Progenitor cell of endocrine pancreas (in vitro differentiated cells): ENCODE data around the gene KIR3DL1. TPM values are rescaled to one million over a fixed set of nuclear protein-coding genes. Genes with fewer than 3 reads are reported as not detected.
"Not testable (repeated sequence)": the region's sequence is repeated elsewhere in the genome, so short reads cannot be mapped to it uniquely, and the experiment has no call there.

Experiments
- DNase-seq: peaks from one replicate; pipeline ENCODE4 v3.0.0; 2021; ENCODE audit warnings: low spot score; ENCODE audit not compliant: unreplicated experiment
- H3K27ac Mint-ChIP-seq: 2 replicates; pipeline ENCODE4 v1.8.0; 2021; ENCODE audit warnings: mild to moderate bottlenecking, moderate library complexity, mixed read lengths
- H3K27me3 Mint-ChIP-seq: 2 replicates; pipeline ENCODE4 v1.8.0; 2021; ENCODE audit warnings: mixed read lengths
- H3K36me3 Mint-ChIP-seq: 2 replicates; pipeline ENCODE4 v1.8.0; 2022; ENCODE audit warnings: mixed read lengths; ENCODE audit not compliant: insufficient read depth
- H3K4me1 Mint-ChIP-seq: 2 replicates; pipeline ENCODE4 v1.8.0; 2021; ENCODE audit warnings: low read depth, mixed read lengths
- H3K4me3 Mint-ChIP-seq: 2 replicates; pipeline ENCODE4 v1.8.0; 2021; ENCODE audit warnings: low read depth, mild to moderate bottlenecking, moderate library complexity, mixed read lengths
- H3K9me3 Mint-ChIP-seq: 2 replicates; pipeline ENCODE4 v1.8.0; 2021; ENCODE audit warnings: low read depth, mixed read lengths
- total RNA-seq: library from RNA; stranded (reverse); gene quantifications from 2 replicates; pipeline ENCODE4 v1.2.1, GENCODE V29; 2021
- TF ChIP-seq, protein P1 (sequence below): fragments of 200-600 bp; sonication (generic); IDR thresholded peaks from one replicate; pipeline ENCODE4 v1.5.0; 2021; ENCODE audit warnings: antibody characterized with exemption, mild to moderate bottlenecking; ENCODE audit not compliant: unreplicated experiment

KIR3DL1 gene
- total RNA-seq, 1 donor from 2014 or later: not detected

GRCh38 chr19:54804101-54804500 lies 12.2 kb upstream of the KIR3DL1 start:
- no peak for DNase-seq
- Mint-ChIP-seq H3K4me3 (no peak overlapping the region), H3K27ac (no peak overlapping the region), H3K36me3 (peaks cover 1% of the 10 kb centered on the region), H3K27me3 (no peaks in the 10 kb centered on the region), H3K9me3 (peaks cover 58% of the 10 kb centered on the region), H3K4me1 (no peaks in the 10 kb centered on the region)
- TF ChIP-seq, protein P1, sequence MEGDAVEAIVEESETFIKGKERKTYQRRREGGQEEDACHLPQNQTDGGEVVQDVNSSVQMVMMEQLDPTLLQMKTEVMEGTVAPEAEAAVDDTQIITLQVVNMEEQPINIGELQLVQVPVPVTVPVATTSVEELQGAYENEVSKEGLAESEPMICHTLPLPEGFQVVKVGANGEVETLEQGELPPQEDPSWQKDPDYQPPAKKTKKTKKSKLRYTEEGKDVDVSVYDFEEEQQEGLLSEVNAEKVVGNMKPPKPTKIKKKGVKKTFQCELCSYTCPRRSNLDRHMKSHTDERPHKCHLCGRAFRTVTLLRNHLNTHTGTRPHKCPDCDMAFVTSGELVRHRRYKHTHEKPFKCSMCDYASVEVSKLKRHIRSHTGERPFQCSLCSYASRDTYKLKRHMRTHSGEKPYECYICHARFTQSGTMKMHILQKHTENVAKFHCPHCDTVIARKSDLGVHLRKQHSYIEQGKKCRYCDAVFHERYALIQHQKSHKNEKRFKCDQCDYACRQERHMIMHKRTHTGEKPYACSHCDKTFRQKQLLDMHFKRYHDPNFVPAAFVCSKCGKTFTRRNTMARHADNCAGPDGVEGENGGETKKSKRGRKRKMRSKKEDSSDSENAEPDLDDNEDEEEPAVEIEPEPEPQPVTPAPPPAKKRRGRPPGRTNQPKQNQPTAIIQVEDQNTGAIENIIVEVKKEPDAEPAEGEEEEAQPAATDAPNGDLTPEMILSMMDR: no peak

DNA sequence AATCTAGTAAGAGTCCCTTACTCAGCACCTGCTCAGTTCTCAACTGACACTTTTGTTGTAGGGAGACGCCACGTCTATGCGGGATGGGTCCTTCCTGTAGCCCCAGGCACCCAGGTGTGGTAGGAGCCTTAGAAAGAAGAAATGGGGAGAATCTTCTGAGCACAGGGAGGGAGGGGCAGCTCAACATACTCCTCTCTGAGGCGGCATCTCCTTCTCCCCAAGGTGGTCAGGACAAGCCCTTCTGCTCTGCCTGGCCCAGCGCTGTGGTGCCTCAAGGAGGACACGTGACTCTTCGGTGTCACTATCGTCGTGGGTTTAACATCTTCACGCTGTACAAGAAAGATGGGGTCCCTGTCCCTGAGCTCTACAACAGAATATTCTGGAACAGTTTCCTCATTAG lies 11.7 kb upstream of the KIR3DL1 start:
- Mint-ChIP-seq H3K27ac (no peak overlapping the region), H3K36me3 (peaks cover 2% of the 10 kb centered on the region), H3K4me1 (no peaks in the 10 kb centered on the region), H3K4me3 (no peak overlapping the region), H3K27me3 (no peaks in the 10 kb centered on the region), H3K9me3 (peaks cover 56% of the 10 kb centered on the region)
- TF ChIP-seq, protein P1: no peak
- no peak for DNase-seq

DNA sequence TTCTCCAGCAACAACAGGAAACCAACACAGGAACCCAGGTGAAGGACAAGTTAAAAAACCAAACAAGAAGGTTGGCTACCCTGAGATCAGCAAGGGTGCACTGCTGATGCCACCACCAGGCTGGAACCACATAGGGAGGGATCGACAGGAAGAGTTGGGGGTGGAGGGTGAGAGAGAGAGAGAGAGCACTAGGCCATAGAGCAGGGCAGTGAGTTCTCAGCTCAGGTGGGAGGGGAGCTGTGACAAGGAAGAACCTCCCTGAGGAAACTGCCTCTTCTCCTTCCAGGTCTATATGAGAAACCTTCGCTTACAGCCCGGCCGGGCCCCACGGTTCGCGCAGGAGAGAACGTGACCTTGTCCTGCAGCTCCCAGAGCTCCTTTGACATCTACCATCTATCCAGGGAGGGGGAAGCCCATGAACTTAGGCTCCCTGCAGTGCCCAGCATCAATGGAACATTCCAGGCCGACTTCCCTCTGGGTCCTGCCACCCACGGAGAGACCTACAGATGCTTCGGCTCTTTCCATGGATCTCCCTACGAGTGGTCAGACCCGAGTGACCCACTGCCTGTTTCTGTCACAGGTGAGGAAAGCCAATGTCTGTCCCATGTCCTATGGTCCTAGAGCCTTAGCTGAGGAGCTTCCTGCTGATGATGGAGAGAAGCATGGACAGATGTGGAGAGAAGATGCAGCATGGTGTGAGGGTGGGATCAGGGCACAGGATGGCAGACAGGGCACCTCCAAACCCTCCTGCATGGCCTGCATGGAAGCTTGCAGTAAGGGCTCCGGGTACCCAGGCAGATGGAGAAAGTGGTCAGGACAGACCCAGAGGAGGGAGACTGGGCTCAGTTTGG lies 10.4 kb upstream of the KIR3DL1 start:
- Mint-ChIP-seq H3K9me3 (peaks cover 64% of the 10 kb centered on the region), H3K36me3 (peaks cover 3% of the 10 kb centered on the region), H3K4me3 (no peak overlapping the region), H3K27ac (no peak overlapping the region), H3K27me3 (no peaks in the 10 kb centered on the region), H3K4me1 (no peaks in the 10 kb centered on the region)
- no peak for DNase-seq
- TF ChIP-seq, protein P1: no peak

GRCh38 chr19:54806516-54806838 lies 9.8 kb upstream of the KIR3DL1 start:
- no peak for DNase-seq
- Mint-ChIP-seq H3K36me3 (peaks cover 3% of the 10 kb centered on the region), H3K9me3 (peaks cover 60% of the 10 kb centered on the region), H3K27me3 (no peaks in the 10 kb centered on the region), H3K27ac (no peak overlapping the region), H3K4me3 (no peak overlapping the region), H3K4me1 (no peaks in the 10 kb centered on the region)
- TF ChIP-seq, protein P1: no peak

DNA sequence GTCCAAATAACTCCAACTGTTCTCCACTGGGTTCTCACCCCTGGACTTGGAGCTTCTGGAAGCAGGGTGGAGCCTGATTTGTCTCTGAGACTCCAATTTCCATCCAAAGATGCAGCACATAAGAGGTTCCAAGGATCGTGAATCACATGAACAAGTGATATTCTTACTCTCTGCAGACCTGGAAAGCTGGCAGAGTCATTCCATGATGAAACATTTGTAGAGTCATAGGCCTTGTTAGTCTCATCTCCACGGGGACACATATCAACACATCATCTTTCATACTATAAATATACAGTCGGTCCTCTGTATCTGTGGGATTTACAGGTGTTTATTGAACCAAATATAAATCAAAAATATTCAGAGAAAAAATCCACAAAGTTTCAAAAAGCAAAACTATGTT lies 1.7 kb upstream of the KIR3DL1 start:
- not testable (repeated sequence) for DNase-seq, H3K27ac Mint-ChIP-seq, H3K27me3 Mint-ChIP-seq, H3K4me1 Mint-ChIP-seq, H3K36me3 Mint-ChIP-seq, H3K4me3 Mint-ChIP-seq
- H3K9me3 Mint-ChIP-seq: peaks cover 67% of the 10 kb centered on the region
